Transverse colon (tissue), 4 donors: ENCODE results near the gene COL13A1. TPM values are rescaled to one million over a fixed set of nuclear protein-coding genes. Genes with fewer than 3 reads are reported as not detected.

Experiments used
- DNase-seq: peaks from one replicate; pipeline ENCODE4 v3.0.0-alpha.2; 2019
- H3K27ac ChIP-seq, 4 donors: fragments of 200-600 bp; sonication (generic); 2 replicates each; pipeline ENCODE4 v1.5.1; 2016 to 2018; ENCODE audit warnings: inconsistent platforms in 4 of 4
- H3K27me3 ChIP-seq: fragments of 200-600 bp; sonication (generic); 2 replicates; pipeline ENCODE4 v1.5.1; 2017; ENCODE audit warnings: inconsistent platforms
- H3K36me3 ChIP-seq, 4 donors: fragments of 200-600 bp; sonication (generic); 2 replicates each; pipeline ENCODE4 v1.5.1; 2017 to 2019; ENCODE audit warnings: inconsistent platforms in 4 of 4
- H3K4me1 ChIP-seq, 4 donors: fragments of 200-600 bp; sonication (generic); 2 replicates each; pipeline ENCODE4 v1.5.1; 2017 to 2020; ENCODE audit warnings: inconsistent platforms in 4 of 4
- H3K4me3 ChIP-seq, 4 donors: fragments of 200-600 bp; sonication (generic); 1 replicate in 1 of 4; 2 replicates in 3 of 4; pipeline versions ENCODE4 v1.5.1 to v1.6.1; 2017 to 2019; ENCODE audit warnings: inconsistent platforms in 4 of 4
- H3K9me3 ChIP-seq, 2 donors: fragments of 200-600 bp; sonication (generic); 2 replicates each; pipeline ENCODE4 v1.5.1; 2017 to 2019; ENCODE audit warnings: inconsistent platforms in 2 of 2
- CTCF ChIP-seq, 5 experiments: fragments of 200-600 bp in 3 of 5; fragments of 450-650 bp in 2 of 5; sonication (generic) in 3 of 5; IDR thresholded peaks; 1 replicate in 2 of 5; 2 replicates in 3 of 5; pipeline ENCODE4 v1.5.1; 2016 to 2017; ENCODE audit warnings: antibody characterized with exemption in 5 of 5, inconsistent platforms in 3 of 5, mild to moderate bottlenecking in 2 of 5, moderate library complexity in 1 of 5
- EP300 ChIP-seq: sonication (generic); formaldehyde crosslinking; IDR thresholded peaks from one replicate; pipeline ENCODE4 v1.6.1; 2017; ENCODE audit warnings: antibody characterized with exemption, low read depth
- POLR2A ChIP-seq: fragments of 450-650 bp; IDR thresholded peaks from one replicate; pipeline ENCODE4 v1.6.1; 2016; ENCODE audit warnings: antibody characterized with exemption, mild to moderate bottlenecking, moderate library complexity
- POLR2AphosphoS5 ChIP-seq, 3 donors: sonication (generic); formaldehyde crosslinking; IDR thresholded peaks; one replicate each; pipeline ENCODE4 v1.6.1; 2016; ENCODE audit warnings: antibody characterized with exemption in 3 of 3
- WGBS, 2 donors: methylation state at CpG; one replicate each; pipeline ENCODE4 v1.1.5; 2018; ENCODE audit warnings: low coverage in 1 of 2; 5-methylcytosine and 5-hydroxymethylcytosine counted together
- in situ Hi-C, 4 donors: fragments of 200-750 bp; cut with MboI; loops; one replicate each; pipeline versions ENCODE4 v1.15.0 to v1.15.1; 2017; ENCODE audit warnings: low sequenced_read_pairs in 3 of 4, low pct_ligation_motif_present in 1 of 4, low pct_unique_long_range_greater_than_20kb in 1 of 4
- intact Hi-C: fragments of 100-400 bp; cut with DNase I; formaldehyde crosslinking; loops from one replicate; pipeline ENCODE4 v1.15.1; 2023; ENCODE audit warnings: low total_unique reads
- total RNA-seq, 4 donors: library from RNA; depleted of rRNA; stranded (reverse); fragments of >200 nt; gene quantifications; one replicate each; pipeline ENCODE4 v1.1.0, GENCODE V29; 2016

COL13A1 gene
- total RNA-seq, 4 donors from 2014 or later, result 0.68 to 8.2 (median 2.1) TPM

GRCh38 chr10:69883310-69884023 lies 81.8 kb downstream of the COL13A1 start:
- no peaks in the 10 kb centered on the region for H3K27me3 ChIP-seq
- no peak overlapping the region for H3K27ac ChIP-seq
- in situ Hi-C loops (no loop called here), intact Hi-C loops (no loop called here)
- TF ChIP-seq CTCF (IDR thresholded peaks at IDR 0.05) (peak; percentile 30 to 78 (median 50)), EP300 (no peak)
- H3K4me1 ChIP-seq, result peaks cover 0 to 11% (median 3%) of the 10 kb centered on the region in 4 donors
- H3K9me3 ChIP-seq, result no peaks in the 10 kb centered on the region
- 52 to 62% methylated on average over 3 to 5 of the region's 5 CpGs for WGBS, 2 donors
- DNase-seq, result peak; percentile 46
- no peaks in the 10 kb centered on the region for H3K36me3 ChIP-seq
- no peak overlapping the region for H3K4me3 ChIP-seq

GRCh38 chr10:69884024-69884367 lies 82.3 kb downstream of the COL13A1 start:
- no peaks in the 10 kb centered on the region for H3K9me3 ChIP-seq
- no peak overlapping the region for H3K4me3 ChIP-seq
- H3K27me3 ChIP-seq, result no peaks in the 10 kb centered on the region
- H3K27ac ChIP-seq, result no peak overlapping the region
- no peak for DNase-seq
- intact Hi-C loops, result no loop called here
- no peaks in the 10 kb centered on the region for H3K36me3 ChIP-seq
- 59 to 100% methylated on average over 1 to 3 of the region's 3 CpGs for WGBS, 2 donors
- peaks cover 0 to 15% (median 3%) of the 10 kb centered on the region in 4 donors for H3K4me1 ChIP-seq
- no peak for TF ChIP-seq POLR2A
- TF ChIP-seq EP300, result no peak
- no peak for TF ChIP-seq POLR2AphosphoS5 (IDR thresholded peaks at IDR 0.05)
- TF ChIP-seq CTCF (IDR thresholded peaks at IDR 0.05), result no peak
- in situ Hi-C loops, result no loop called here

- WGBS, 2 donors, result 76 to 81% methylated on average over 5 of the region's 5 CpGs
- intact Hi-C loops, result no loop called here
Measured at GRCh38 chr10:69884686-69885085, 83.0 kb downstream of the COL13A1 start.

More at GRCh38 chr10:69884686-69885085, 83.0 kb downstream of the COL13A1 start:
- no peak for DNase-seq
- H3K27ac ChIP-seq, result peak overlapping the region in 1 of 4 donors; percentile 18
- H3K4me3 ChIP-seq, result no peak overlapping the region
- no peaks in the 10 kb centered on the region for H3K36me3 ChIP-seq
- in situ Hi-C loops, result no loop called here
- H3K4me1 ChIP-seq, result peaks cover 0 to 22% (median 5%) of the 10 kb centered on the region in 4 donors
- no peak for TF ChIP-seq POLR2AphosphoS5 (IDR thresholded peaks at IDR 0.05)
- no peak for TF ChIP-seq EP300
- no peak for TF ChIP-seq CTCF (IDR thresholded peaks at IDR 0.05)
- no peak for TF ChIP-seq POLR2A
- no peaks in the 10 kb centered on the region for H3K27me3 ChIP-seq
- H3K9me3 ChIP-seq, result no peaks in the 10 kb centered on the region
